H1 (cell line): ENCODE data around the gene ARMC12. TPM values are rescaled to one million over a fixed set of nuclear protein-coding genes. Genes with fewer than 3 reads are reported as not detected.

Experiments used
- CTCF ChIA-PET: fragments of 300-600 bp; sonication (Branson Sonifier 250); formaldehyde crosslinking; loops from one replicate; lab custom pipeline; 2021; ENCODE audit not compliant: partially characterized antibody; lab: Charles Lee
- POLR2A ChIA-PET: fragments of 300-600 bp; sonication (Branson Sonifier 250); formaldehyde crosslinking; loops from one replicate; lab custom pipeline; 2021; ENCODE audit warnings: inconsistent platforms; ENCODE audit not compliant: partially characterized antibody; lab: Charles Lee
- DNase-seq, 2 experiments: peaks; one replicate each; pipeline versions ENCODE4 v3.0.0 to v3.0.0-alpha.2; 2010 to 2022; ENCODE audit warnings: low spot score in 2 of 2, low read depth in 1 of 2, mixed read lengths in 1 of 2
- FAIRE-seq: peaks from 2 replicates; lab custom pipeline; 2011; peaks lifted over from hg19 to GRCh38; lab: Jason Lieb, UNC
- H2AFZ ChIP-seq: 2 replicates; pipeline ENCODE4 v1.8.1; 2012; ENCODE audit warnings: low read length, inconsistent platforms
- H2AK5ac ChIP-seq: 2 replicates; pipeline ENCODE4 v1.6.1; 2013; ENCODE audit warnings: low read depth, low read length
- H2BK120ac ChIP-seq: replicated peaks from 2 replicates; pipeline ENCODE3; 2013; ENCODE audit warnings: low read depth, low read length, inconsistent platforms
- H2BK12ac ChIP-seq: 2 replicates; pipeline ENCODE4 v1.6.1; 2013; ENCODE audit warnings: low read depth, low read length
- H2BK15ac ChIP-seq: 2 replicates; pipeline ENCODE4 v1.6.1; 2013; ENCODE audit warnings: low read length
- H2BK20ac ChIP-seq: 2 replicates; pipeline ENCODE4 v1.6.1; 2013; ENCODE audit warnings: low read length
- H2BK5ac ChIP-seq: 2 replicates; pipeline ENCODE4 v1.6.1; 2013; ENCODE audit warnings: low read depth, low read length
- H3K14ac ChIP-seq: 2 replicates; pipeline ENCODE4 v1.6.1; 2013; ENCODE audit warnings: inconsistent platforms; ENCODE audit not compliant: insufficient read length
- H3K18ac ChIP-seq: 2 replicates; pipeline ENCODE4 v1.6.1; 2013; ENCODE audit warnings: low read length; ENCODE audit errors: extremely low read depth
- H3K23ac ChIP-seq: 2 replicates; pipeline ENCODE4 v1.6.1; 2013; ENCODE audit warnings: inconsistent platforms; ENCODE audit not compliant: insufficient read length
- H3K23me2 ChIP-seq: 2 replicates; pipeline ENCODE4 v1.6.1; 2013; ENCODE audit warnings: low read depth, low read length
- H3K27ac ChIP-seq: 2 replicates; pipeline ENCODE4 v1.6.1; 2011; ENCODE audit warnings: low read depth, low read length, inconsistent platforms
- H3K27me3 ChIP-seq, 4 experiments: replicated peaks in 1 of 4; 1 replicate in 1 of 4; 2 replicates in 3 of 4; pipeline versions ENCODE4 v1.6.1 to v1.8.1; 2011 to 2013; ENCODE audit warnings: low read length in 3 of 4, mild to moderate bottlenecking in 3 of 4, inconsistent platforms in 2 of 4, mixed read lengths in 2 of 4, moderate library complexity in 1 of 4; ENCODE audit not compliant: control insufficient read depth in 3 of 4, insufficient read depth in 3 of 4; ENCODE audit errors: extremely low read depth in 1 of 4
- H3K36me3 ChIP-seq, 4 experiments: 2 replicates each; pipeline versions ENCODE4 v1.6.1 to v1.8.1; 2011 to 2013; ENCODE audit warnings: mild to moderate bottlenecking in 4 of 4, low read length in 3 of 4, moderate library complexity in 2 of 4, control low read depth in 1 of 4, inconsistent platforms in 1 of 4; ENCODE audit not compliant: insufficient read depth in 4 of 4, control insufficient read depth in 2 of 4
- H3K4ac ChIP-seq: replicated peaks from 2 replicates; pipeline ENCODE3; 2013; ENCODE audit warnings: low read length, low read depth, mixed read lengths, inconsistent platforms; ENCODE audit not compliant: insufficient read length
- H3K4me1 ChIP-seq, 4 experiments: replicated peaks in 1 of 4; 1 replicate in 1 of 4; 2 replicates in 3 of 4; pipeline versions ENCODE4 v1.6.1 to v1.8.1; 2011 to 2013; ENCODE audit warnings: low read length in 3 of 4, inconsistent platforms in 2 of 4, mixed read lengths in 1 of 4; ENCODE audit not compliant: insufficient read depth in 4 of 4, control insufficient read depth in 3 of 4
- H3K4me2 ChIP-seq, 2 experiments: 2 replicates each; pipeline versions ENCODE4 v1.6.1 to v1.8.1; 2011 to 2013; ENCODE audit warnings: low read depth in 2 of 2, low read length in 2 of 2, control low read depth in 1 of 2, inconsistent platforms in 1 of 2, mild to moderate bottlenecking in 1 of 2; ENCODE audit not compliant: insufficient read depth in 1 of 2
- H3K4me3 ChIP-seq, 4 experiments: fragments of 200-600, 300-600 bp in 1 of 4; sonication (generic), shearing (Covaris generic), sonication (Bioruptor Twin) in 1 of 4; 2 replicates each; pipeline versions ENCODE4 v1.5.1 to v1.8.1; 2011 to 2016; ENCODE audit warnings: low read length in 4 of 4, low read depth in 3 of 4, control low read depth in 2 of 4, inconsistent platforms in 2 of 4, mild to moderate bottlenecking in 2 of 4, mixed read lengths in 1 of 4, moderate library complexity in 1 of 4; ENCODE audit not compliant: insufficient read depth in 2 of 4; ENCODE audit errors: extremely low read depth in 1 of 4
- H3K56ac ChIP-seq: replicated peaks from 2 replicates; pipeline ENCODE3; 2013; ENCODE audit warnings: low read depth, mild to moderate bottlenecking, mixed read lengths, low read length, inconsistent platforms; ENCODE audit not compliant: insufficient read length
- H3K79me1 ChIP-seq: 2 replicates; pipeline ENCODE4 v1.6.1; 2013; ENCODE audit warnings: low read depth, low read length, control low read depth
- H3K79me2 ChIP-seq, 2 experiments: 2 replicates each; pipeline versions ENCODE4 v1.6.1 to v1.8.1; 2012 to 2013; ENCODE audit warnings: low read length in 2 of 2, mild to moderate bottlenecking in 2 of 2, inconsistent platforms in 1 of 2; ENCODE audit not compliant: insufficient read depth in 2 of 2, control insufficient read depth in 1 of 2
- H3K9ac ChIP-seq, 4 experiments: replicated peaks in 1 of 4; 1 replicate in 1 of 4; 2 replicates in 3 of 4; pipeline versions ENCODE4 v1.6.1 to v1.8.1; 2011 to 2013; ENCODE audit warnings: low read depth in 3 of 4, low read length in 3 of 4, control low read depth in 2 of 4, mild to moderate bottlenecking in 2 of 4, moderate library complexity in 2 of 4, inconsistent platforms in 1 of 4; ENCODE audit errors: extremely low read depth in 1 of 4
- H3K9me3 ChIP-seq, 2 experiments: 2 replicates each; pipeline versions ENCODE4 v1.6.1 to v1.8.1; 2012 to 2013; ENCODE audit warnings: mild to moderate bottlenecking in 2 of 2, moderate library complexity in 2 of 2, control low read depth in 1 of 2, inconsistent platforms in 1 of 2, low read depth in 1 of 2, low read length in 1 of 2, mixed read lengths in 1 of 2; ENCODE audit not compliant: insufficient read depth in 2 of 2
- H4K20me1 ChIP-seq, 2 experiments: replicated peaks in 1 of 2; 2 replicates each; pipeline versions ENCODE3 to v1.8.1; 2011 to 2013; ENCODE audit warnings: inconsistent platforms in 2 of 2, low read length in 2 of 2, mild to moderate bottlenecking in 1 of 2; ENCODE audit not compliant: insufficient read depth in 2 of 2, control insufficient read depth in 1 of 2
- H4K5ac ChIP-seq: 2 replicates; pipeline ENCODE4 v1.6.1; 2013; ENCODE audit warnings: low read length, low read depth, mixed read lengths, inconsistent platforms; ENCODE audit not compliant: insufficient read length
- H4K8ac ChIP-seq: 2 replicates; pipeline ENCODE4 v1.8.0; 2013; ENCODE audit warnings: mild to moderate bottlenecking, moderate library complexity, low read length, inconsistent platforms; ENCODE audit not compliant: insufficient read depth; ENCODE audit errors: extremely low read depth
- H4K91ac ChIP-seq: replicated peaks from 2 replicates; pipeline ENCODE3; 2013; ENCODE audit warnings: low read length, mixed read lengths, inconsistent platforms; ENCODE audit not compliant: insufficient read length
- BACH1 ChIP-seq: IDR thresholded peaks from 2 replicates; pipeline ENCODE4 v1.6.1; 2012; ENCODE audit warnings: low read length, improper control_type of control experiment
- CHD2 ChIP-seq: IDR thresholded peaks from 2 replicates; pipeline ENCODE4 v1.6.1; 2012; ENCODE audit warnings: low read length, improper control_type of control experiment
- EP300 ChIP-seq, 2 experiments: IDR thresholded peaks; 1 replicate in 1 of 2; 2 replicates in 1 of 2; pipeline ENCODE4 v1.6.1; 2011 to 2012; ENCODE audit warnings: low read depth in 2 of 2, low read length in 2 of 2, mild to moderate bottlenecking in 2 of 2, borderline replicate concordance in 1 of 2, inconsistent platforms in 1 of 2, moderate library complexity in 1 of 2
- HDAC6 ChIP-seq: IDR thresholded peaks from one replicate; pipeline ENCODE4 v1.7.1; 2012; ENCODE audit warnings: low read depth, mild to moderate bottlenecking, inconsistent platforms, low read length, moderate library complexity
- MAFK ChIP-seq: IDR thresholded peaks from 2 replicates; pipeline ENCODE4 v1.6.1; 2012; ENCODE audit warnings: low read depth, mild to moderate bottlenecking, improper control_type of control experiment, low read length
- POLR2A ChIP-seq, 2 experiments: IDR thresholded peaks; 1 replicate in 1 of 2; 2 replicates in 1 of 2; pipeline ENCODE4 v1.6.1; 2011; ENCODE audit warnings: low read depth in 2 of 2, low read length in 2 of 2, mild to moderate bottlenecking in 2 of 2; ENCODE audit errors: control extremely low read depth in 1 of 2
- TAF1 ChIP-seq: IDR thresholded peaks from 2 replicates; pipeline ENCODE4 v1.6.1; 2011; ENCODE audit warnings: mild to moderate bottlenecking, low read depth, low read length
- TCF12 ChIP-seq: IDR thresholded peaks from 2 replicates; pipeline ENCODE4 v1.6.1; 2011; ENCODE audit warnings: low read depth, mild to moderate bottlenecking, low read length
- WGBS, 2 experiments: shearing (Covaris generic) in 1 of 2; methylation state at CpG; one replicate each; pipeline versions ENCODE4 v1.1.6 to v1.1.7; 2013 to 2015; ENCODE audit warnings: low lambda C conversion rate in 2 of 2, mixed read lengths in 2 of 2, inconsistent platforms in 1 of 2, low coverage in 1 of 2, missing lambda C conversion rate in 1 of 2; ENCODE audit not compliant: insufficient replicate concordance in 2 of 2, insufficient coverage in 1 of 2, insufficient read length in 1 of 2; ENCODE audit errors: extremely low coverage in 1 of 2, missing lambda C conversion rate in 1 of 2; 5-methylcytosine and 5-hydroxymethylcytosine counted together
- polyA plus RNA-seq, 7 experiments: library from polyadenylated mRNA; depleted of rRNA in 3 of 7; stranded (reverse) in 5 of 7; unstranded in 2 of 7; fragments of >200 nt in 5 of 7; fragments of 200-250 nt in 2 of 7; gene quantifications; 1 replicate in 5 of 7; 2 replicates in 1 of 7; 4 replicates in 1 of 7; pipeline versions ENCODE4 v1.2.1 to v1.2.3, GENCODE V29; 2011 to 2013; ENCODE audit warnings: missing spikeins in 2 of 7, mixed read lengths in 2 of 7
- total RNA-seq: library from RNA; stranded (reverse); fragmentation: NEBNext Ultra II Directional; extraction: Animal tissue kit (Norgen Biotek cat#: 25700); gene quantifications from 2 replicates; pipeline ENCODE4 v1.2.1, GENCODE V29; 2021
- TF ChIP-seq, protein P1 (sequence below): IDR thresholded peaks from 2 replicates; pipeline ENCODE4 v1.6.1; 2012; ENCODE audit warnings: low read length, inconsistent platforms
- TF ChIP-seq, protein P2 (sequence below): IDR thresholded peaks from 2 replicates; pipeline ENCODE4 v1.6.1; 2012; ENCODE audit warnings: inconsistent platforms

The ARMC12 gene
- total and polyA plus RNA-seq, 2 of the 8 experiments (the other 6 are each of a cell fraction or from before 2014, with no cell fraction given), result 0.86 to 3.7 TPM

- Histone ChIP-seq H2BK12ac (peak overlapping the region; percentile 99; the same call in 1 of the 2 replicates), H3K56ac (peak overlapping the region; percentile 63), H4K5ac (peak overlapping the region; percentile 56), H3K27ac (peak overlapping the region; percentile 59), H3K36me3 (no peaks in the 10 kb centered on the region), H2BK5ac (peak overlapping the region; percentile 73), H2BK120ac (peak overlapping the region; percentile 71), H3K4me1 (peaks cover 10 to 40% (median 32%) of the 10 kb centered on the region in 4 experiments), H3K4me3 (peak overlapping the region; percentile 75 to 92 (median 88)), H3K27me3 (peaks cover 0 to 7% (median 1%) of the 10 kb centered on the region in 4 experiments; a peak in 3 of 7 replicates), H4K20me1 (no peaks in the 10 kb centered on the region), H3K4me2 (peak overlapping the region; percentile 78 to 99), H3K18ac (peak overlapping the region; percentile 97), H3K23ac (no peak overlapping the region), H2BK15ac (peak overlapping the region; percentile 88), H3K9me3 (no peaks in the 10 kb centered on the region), H3K14ac (no peak overlapping the region), H3K4ac (peak overlapping the region; percentile 87), H3K79me1 (no peaks in the 10 kb centered on the region), H3K79me2 (no peaks in the 10 kb centered on the region), H2AFZ (peak overlapping the region; percentile 31; the same call in 1 of the 2 replicates), H2BK20ac (peak overlapping the region; percentile 98; the same call in 1 of the 2 replicates), H2AK5ac (no peak overlapping the region), H3K9ac (peak overlapping the region; percentile 67 to 82 (median 76)), H4K91ac (peak overlapping the region; percentile 77), H4K8ac (peak overlapping the region; percentile 91), H3K23me2 (peaks cover 22% of the 10 kb centered on the region)
- DNase-seq (peak in 1 of 2 experiments; percentile 70), FAIRE-seq (no peak)
- WGBS, 2 experiments, result 3% methylated on average over 37 of the region's 57 CpGs; no CpG with 5 or more reads in 1 of the 2 experiments
- ChIA-PET POLR2A (interaction anchor here (0.6 to 3.8 kb wide), 15 partner anchors 10 to 296 kb away, joined by 3 to 23 read pairs (median 4); partner anchors contain the start of genes FKBP5 and TEAD3), CTCF (interaction anchor here (0.7 to 4.8 kb wide), 6 partner anchors 9 to 144 kb away, joined by 3 to 30 read pairs (median 3); partner anchors contain the start of gene ARMC12)
- TF ChIP-seq, protein P1, sequence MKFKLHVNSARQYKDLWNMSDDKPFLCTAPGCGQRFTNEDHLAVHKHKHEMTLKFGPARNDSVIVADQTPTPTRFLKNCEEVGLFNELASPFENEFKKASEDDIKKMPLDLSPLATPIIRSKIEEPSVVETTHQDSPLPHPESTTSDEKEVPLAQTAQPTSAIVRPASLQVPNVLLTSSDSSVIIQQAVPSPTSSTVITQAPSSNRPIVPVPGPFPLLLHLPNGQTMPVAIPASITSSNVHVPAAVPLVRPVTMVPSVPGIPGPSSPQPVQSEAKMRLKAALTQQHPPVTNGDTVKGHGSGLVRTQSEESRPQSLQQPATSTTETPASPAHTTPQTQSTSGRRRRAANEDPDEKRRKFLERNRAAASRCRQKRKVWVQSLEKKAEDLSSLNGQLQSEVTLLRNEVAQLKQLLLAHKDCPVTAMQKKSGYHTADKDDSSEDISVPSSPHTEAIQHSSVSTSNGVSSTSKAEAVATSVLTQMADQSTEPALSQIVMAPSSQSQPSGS, result no peak
- TF ChIP-seq POLR2A (IDR thresholded peaks at IDR 0.05; ENCODE audit: control extremely low read depth in 1 of 2, low read depth in 2 of 2, low read length in 2 of 2), result peak in 1 of 2 experiments; percentile 41; a peak in 1 of 3 replicates
- TF ChIP-seq BACH1, result peak; percentile 74
- TF ChIP-seq, protein P2, sequence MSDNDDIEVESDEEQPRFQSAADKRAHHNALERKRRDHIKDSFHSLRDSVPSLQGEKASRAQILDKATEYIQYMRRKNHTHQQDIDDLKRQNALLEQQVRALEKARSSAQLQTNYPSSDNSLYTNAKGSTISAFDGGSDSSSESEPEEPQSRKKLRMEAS, result peak; percentile 84
- peak in 1 of 2 experiments; percentile 55; a peak in 1 of 3 replicates for TF ChIP-seq EP300 (IDR thresholded peaks at IDR 0.05; ENCODE audit: borderline replicate concordance in 1 of 2, low read depth in 2 of 2, low read length in 2 of 2)
- TF ChIP-seq CHD2, result no peak
- no peak for TF ChIP-seq HDAC6
- no peak for TF ChIP-seq TCF12
- peak; percentile 58; the same call in 1 of the 2 replicates for TF ChIP-seq MAFK
- no peak for TF ChIP-seq TAF1
These were observed 8.7 kb upstream of the ARMC12 start for GRCh38 chr6:35727935-35728682.
